ENCODE data around the gene C6orf120.

Gene C6orf120

DNA sequence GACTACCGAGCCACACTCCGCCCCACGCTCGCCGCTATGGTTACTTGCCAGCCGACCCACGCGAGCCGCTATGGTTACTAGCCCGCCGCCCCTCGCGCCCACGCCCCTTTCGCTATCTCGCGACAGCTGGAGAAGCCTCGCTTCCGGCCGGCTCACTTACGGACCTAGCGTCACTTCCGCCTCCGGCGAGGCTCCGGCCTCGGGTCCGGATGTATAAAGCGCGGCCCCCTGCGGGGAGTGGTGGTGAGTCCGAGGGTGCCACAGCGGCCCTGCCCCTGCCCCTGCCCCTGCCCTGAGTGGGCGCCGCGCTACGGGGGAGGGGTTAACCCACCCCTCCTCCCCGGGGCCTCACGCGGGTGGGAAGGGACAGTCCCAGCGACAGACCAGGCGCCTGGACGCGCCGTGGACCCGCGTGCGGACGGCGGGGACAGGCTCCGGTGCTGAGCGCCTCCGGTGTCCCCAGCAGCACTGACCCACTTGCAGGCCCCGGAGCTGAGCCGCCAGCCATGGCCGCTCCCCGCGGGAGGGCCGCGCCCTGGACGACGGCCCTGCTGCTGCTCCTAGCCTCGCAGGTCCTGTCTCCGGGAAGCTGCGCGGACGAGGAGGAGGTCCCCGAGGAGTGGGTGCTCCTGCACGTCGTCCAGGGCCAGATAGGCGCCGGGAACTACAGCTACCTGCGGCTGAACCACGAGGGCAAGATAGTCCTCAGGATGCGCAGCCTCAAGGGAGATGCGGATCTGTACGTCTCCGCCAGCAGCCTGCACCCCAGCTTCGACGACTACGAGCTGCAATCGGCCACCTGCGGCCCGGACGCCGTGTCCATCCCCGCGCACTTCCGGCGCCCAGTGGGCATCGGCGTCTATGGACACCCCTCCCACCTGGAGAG is at the start of gene C6orf120, which contains the start of gene WDR27:
C6orf120 (plus strand) TSS at position 173 of the 886 bp plus-strand sequence; CDS start at position 507, 334 bp downstream.
WDR27 (minus strand) TSS at position 76 of the 886 bp plus-strand sequence. CDS start 13,024 bp downstream, outside the sequence.
- peak; percentile 67 to 94 for DNase-seq

- DNase-seq = no peak
Observed at GRCh38 chr6:169652896-169653295, 49.0 kb upstream of the C6orf120 start.

- no peak for DNase-seq
Observed at GRCh38 chr6:169653691-169654090, 48.2 kb upstream of the C6orf120 start.

GRCh38 chr6:169654598-169655391 is 47.1 kb upstream of the C6orf120 start:
- DNase-seq = no peak

DNA sequence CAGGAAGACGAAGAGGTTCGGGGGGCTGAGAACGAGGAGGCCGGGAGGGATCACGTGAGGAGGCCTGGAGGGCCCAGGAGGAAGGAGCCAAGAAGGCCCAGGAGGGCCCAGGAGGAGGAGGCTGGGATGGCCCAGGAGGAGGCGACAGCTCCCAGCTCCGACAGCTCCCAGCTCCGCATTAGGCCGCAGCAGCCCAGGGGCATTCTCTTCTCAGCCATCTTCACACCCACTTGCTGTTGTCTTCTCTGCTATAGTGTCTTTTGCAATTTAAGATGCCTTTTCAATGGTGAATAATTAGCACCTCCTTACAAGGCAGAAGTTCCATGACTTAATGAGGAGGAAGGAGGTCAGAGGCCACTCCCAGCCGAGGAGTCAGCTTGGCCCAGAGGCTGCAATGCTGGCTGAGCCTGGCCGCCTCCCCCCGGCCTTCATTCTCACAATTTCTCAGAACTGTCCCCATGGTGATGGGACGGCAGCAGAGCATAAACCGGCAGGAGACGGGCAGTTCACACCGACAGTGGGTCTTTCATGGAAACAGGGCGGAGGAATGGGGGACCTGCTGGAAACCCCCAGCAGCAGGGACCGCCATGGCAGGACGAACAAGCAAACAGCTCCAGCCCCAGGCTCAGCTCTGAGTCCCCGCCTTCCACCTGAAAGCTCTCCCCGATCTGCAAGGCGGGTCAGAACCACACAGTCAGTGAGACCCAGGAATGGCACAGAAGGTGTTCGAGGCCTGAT is 45.2 kb upstream of the C6orf120 start:
- DNase-seq = no peak

- DNase-seq = no peak
Observed at GRCh38 chr6:169657284-169657610, 44.7 kb upstream of the C6orf120 start.

GRCh38 chr6:169659820-169660610 is 41.9 kb upstream of the C6orf120 start:
- no peak for DNase-seq

GRCh38 chr6:169660751-169661390 is 41.1 kb upstream of the C6orf120 start:
- DNase-seq = no peak

DNA sequence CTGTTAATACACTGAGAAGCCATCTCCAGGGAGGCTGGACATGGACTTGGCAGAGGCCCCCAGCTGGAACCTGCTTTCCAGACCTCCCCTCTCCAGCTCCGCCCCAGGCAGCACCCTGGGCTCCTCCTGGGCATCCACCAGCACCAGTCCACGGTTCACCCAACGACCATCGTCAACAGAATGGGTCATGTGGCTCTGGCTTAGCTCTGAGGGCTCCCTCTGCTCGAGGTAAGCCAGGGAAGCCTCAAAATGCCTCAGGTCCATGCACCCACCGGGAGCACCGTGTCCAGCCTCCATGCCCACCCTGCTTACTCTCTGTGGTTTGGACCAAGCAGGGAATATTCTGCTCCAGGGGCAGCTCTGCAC is 40.6 kb upstream of the C6orf120 start:
- no peak for DNase-seq

GRCh38 chr6:169663468-169663867 is 38.5 kb upstream of the C6orf120 start:
- no peak for DNase-seq

DNA sequence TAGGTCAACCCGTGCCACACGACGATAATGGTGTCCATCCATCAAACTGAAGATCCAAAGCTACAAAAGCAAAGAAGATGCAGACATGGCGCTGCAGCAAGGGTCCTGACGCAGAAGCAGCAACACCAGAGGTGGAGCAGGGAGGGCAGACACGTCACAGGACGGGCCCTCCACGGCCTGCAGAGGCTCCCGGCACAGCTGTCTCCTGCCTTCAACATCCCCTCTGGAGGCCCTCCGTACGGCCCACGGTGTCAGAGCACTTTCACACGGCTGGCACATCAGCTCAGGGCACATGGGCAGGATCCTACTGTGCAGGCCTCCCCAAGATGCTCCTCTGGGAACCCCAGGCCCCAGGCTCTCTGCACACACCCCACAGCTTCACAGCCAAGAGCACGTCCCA is 37.7 kb upstream of the C6orf120 start:
- DNase-seq = no peak

DNA sequence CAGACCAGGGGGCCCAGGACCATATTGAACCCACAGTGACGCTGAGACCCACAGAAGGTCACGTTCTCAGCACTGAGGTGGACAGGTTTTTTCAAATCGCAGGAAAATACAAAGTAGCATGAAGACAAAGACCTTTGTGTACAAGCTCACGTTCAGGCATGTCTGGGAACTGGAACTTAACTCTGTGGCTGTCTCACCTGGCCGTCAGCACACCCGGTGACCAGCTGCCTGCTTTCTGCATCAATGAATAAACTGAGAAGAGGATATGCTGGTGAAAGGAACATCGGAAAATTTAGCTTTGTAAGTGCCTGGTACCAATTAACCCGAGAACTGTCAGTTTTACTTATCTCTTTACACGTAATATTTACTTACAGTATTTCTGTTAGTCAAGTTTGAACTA is 36.6 kb upstream of the C6orf120 start:
- DNase-seq = peak in 1 of 2 experiments; percentile 48

DNA sequence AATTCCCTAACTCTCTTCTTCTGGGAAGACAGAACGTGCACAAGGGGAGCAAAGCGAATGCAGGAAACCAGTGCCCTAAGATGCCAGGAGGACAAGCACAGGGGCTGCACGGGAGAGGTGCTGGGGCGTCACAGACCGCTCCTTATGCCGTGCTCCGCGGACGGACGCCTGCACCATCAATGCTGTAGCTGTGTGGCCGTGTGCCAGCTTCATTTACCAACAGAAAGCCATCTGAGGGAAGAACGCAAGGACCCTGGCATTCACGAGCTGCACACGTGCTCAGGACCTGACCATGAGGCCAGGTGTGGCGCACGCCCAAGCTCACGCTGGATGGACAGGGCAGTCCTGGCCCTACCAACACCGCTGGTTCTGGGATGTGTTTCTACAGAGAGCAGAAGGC is 35.5 kb upstream of the C6orf120 start:
- no peak for DNase-seq

GRCh38 chr6:169667716-169668115 is 34.2 kb upstream of the C6orf120 start:
- no peak for DNase-seq

- no peak for DNase-seq
Observed at GRCh38 chr6:169668203-169668847, 33.6 kb upstream of the C6orf120 start.

DNA sequence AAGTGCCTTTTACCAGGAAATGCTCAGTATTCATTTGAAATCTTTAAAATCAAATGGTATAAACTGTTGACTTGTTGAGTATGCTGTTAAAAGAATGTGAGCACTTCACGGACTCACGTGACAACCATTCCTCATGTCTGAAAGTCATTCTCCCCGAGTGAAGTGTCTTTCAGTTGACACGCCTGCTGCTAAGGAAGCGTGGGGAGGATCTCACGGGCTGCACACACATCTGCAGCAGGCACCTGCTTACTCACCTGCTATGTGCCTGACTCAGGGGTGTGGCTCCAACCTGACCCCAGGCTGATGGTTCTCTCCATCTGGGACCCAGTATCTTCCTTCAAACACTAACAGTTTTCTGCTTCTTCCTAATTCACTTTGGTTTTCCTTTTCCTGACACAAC is 32.8 kb upstream of the C6orf120 start:
- peak; percentile 47 to 85 for DNase-seq

GRCh38 chr6:169669889-169670288 is 32.0 kb upstream of the C6orf120 start:
- DNase-seq = no peak

- no peak for DNase-seq
Observed at GRCh38 chr6:169671563-169671962, 30.4 kb upstream of the C6orf120 start.

DNA sequence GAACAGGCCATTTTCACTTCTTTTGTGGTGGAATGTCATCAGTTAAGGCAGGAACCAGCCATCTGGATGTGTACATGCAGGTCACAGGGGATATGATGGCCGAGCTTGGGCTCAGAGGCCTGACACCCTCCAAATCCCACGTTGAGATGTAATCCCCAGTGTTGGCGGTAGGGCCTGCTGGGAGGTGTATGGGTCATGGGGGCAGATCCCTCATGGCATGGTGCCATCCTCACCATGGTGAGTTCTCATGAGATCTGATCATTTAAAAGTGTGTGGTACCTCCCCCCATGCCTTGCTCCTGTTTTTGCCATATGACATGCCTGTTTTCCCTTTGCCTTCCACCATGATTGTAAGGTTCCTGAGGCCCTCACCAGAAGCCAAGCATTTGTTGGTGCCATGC is 26.9 kb upstream of the C6orf120 start:
- no peak for DNase-seq

GRCh38 chr6:169677096-169677495 is 24.8 kb upstream of the C6orf120 start:
- no peak for DNase-seq

DNA sequence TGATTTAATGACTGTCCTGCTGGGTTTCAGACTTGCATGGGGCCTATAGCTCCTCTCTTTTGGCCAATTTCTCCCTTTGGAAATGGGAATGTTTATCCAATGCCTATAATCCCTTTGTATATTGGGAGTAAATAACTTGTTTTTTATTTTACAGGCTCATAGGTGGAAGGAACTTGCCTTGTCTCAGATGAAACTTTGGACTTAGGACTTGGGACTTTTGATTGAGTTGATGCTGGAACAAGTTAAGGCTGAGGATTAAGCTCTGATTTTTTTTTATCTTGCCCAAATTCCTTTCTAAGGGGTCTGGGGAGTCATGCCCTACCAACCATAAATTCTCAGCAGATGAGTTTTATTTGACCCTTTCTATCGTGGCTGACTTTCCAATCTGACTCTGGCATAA is 23.6 kb upstream of the C6orf120 start:
- no peak for DNase-seq
